ENCODE data around the gene ITGAV.

Gene ITGAV

GRCh38 chr2:186629250-186629996, 39.6 kb downstream of the ITGAV start:
- Histone ChIP-seq H3K4me3 (ENCODE audit: low read depth in 1 of 2, low read length in 1 of 2) (no peak overlapping the region), H3K4me1 (ENCODE audit: control insufficient read depth in 1 of 2, insufficient read depth in 1 of 2, low read depth in 1 of 2, low read length in 1 of 2) (no peaks in the 10 kb centered on the region), H3K27ac (no peak overlapping the region), H3K27me3 (no peaks in the 10 kb centered on the region), H3K9me3 (no peaks in the 10 kb centered on the region), H3K36me3 (no peaks in the 10 kb centered on the region)
- TF ChIP-seq CTCF (IDR thresholded peaks at IDR 0.05), result no peak

DNA sequence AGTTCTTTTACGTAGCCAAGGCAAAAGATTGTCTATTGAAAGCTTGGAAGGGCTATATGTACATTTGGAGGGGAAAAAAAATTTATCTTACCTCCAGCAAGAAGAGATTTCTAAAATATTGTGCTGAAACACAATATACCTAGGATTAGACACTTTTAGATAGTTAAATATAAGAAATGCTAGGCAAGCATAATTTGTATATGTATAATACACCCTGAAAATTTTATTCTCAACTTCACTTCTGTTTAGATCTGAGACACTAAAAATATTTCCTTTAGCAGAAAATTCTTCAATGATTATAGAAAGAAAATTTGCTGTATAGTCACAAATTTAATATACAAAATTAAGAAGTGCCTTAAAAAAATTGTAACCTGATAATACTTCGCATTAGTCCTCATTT, 42.6 kb downstream of the ITGAV start:
- H3K4me3 ChIP-seq (ENCODE audit: low read depth in 1 of 2, low read length in 1 of 2), result no peak overlapping the region
- no peak overlapping the region for H3K27ac ChIP-seq
- H3K4me1 ChIP-seq (ENCODE audit: control insufficient read depth in 1 of 2, insufficient read depth in 1 of 2, low read depth in 1 of 2, low read length in 1 of 2), result no peaks in the 10 kb centered on the region
- H3K36me3 ChIP-seq, result no peaks in the 10 kb centered on the region
- H3K9me3 ChIP-seq, result no peaks in the 10 kb centered on the region
- no peak for TF ChIP-seq CTCF (IDR thresholded peaks at IDR 0.05)
- H3K27me3 ChIP-seq, result no peaks in the 10 kb centered on the region

DNA sequence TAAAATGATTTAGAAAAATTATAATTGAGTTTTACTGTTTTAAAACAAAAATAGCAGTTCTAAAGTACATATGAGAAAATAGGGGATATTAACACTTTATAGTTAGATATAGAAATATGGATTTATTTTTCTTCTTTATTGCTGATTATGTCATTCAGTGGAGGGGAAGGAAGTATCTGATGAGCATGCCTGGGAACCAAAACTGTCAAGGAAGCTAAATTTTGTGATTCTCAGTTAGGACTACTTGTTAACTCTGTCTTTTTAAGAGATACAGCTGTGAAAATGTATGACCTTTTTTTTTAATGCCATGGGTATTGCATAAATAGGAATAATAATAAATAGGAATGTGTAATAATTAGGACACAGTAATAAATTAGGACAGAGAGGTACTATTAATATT, 44.8 kb downstream of the ITGAV start:
- no peaks in the 10 kb centered on the region for H3K27me3 ChIP-seq
- H3K27ac ChIP-seq, result no peak overlapping the region
- TF ChIP-seq CTCF (IDR thresholded peaks at IDR 0.05), result no peak

GRCh38 chr2:186636800-186637496, 47.1 kb downstream of the ITGAV start:
- Histone ChIP-seq H3K9me3 (no peaks in the 10 kb centered on the region), H3K4me3 (ENCODE audit: low read depth in 1 of 2, low read length in 1 of 2) (no peak overlapping the region), H3K27me3 (no peaks in the 10 kb centered on the region), H3K27ac (no peak overlapping the region), H3K36me3 (peaks cover 10% of the 10 kb centered on the region), H3K4me1 (ENCODE audit: control insufficient read depth in 1 of 2, insufficient read depth in 1 of 2, low read depth in 1 of 2, low read length in 1 of 2) (no peaks in the 10 kb centered on the region)
- TF ChIP-seq CTCF (IDR thresholded peaks at IDR 0.05), result no peak

More for the DNA sequence above, 44.8 kb downstream of the ITGAV start:
- H3K4me1 ChIP-seq (ENCODE audit: control insufficient read depth in 1 of 2, insufficient read depth in 1 of 2, low read depth in 1 of 2, low read length in 1 of 2), result no peaks in the 10 kb centered on the region
- H3K4me3 ChIP-seq (ENCODE audit: low read depth in 1 of 2, low read length in 1 of 2), result no peak overlapping the region
- no peaks in the 10 kb centered on the region for H3K36me3 ChIP-seq
- no peaks in the 10 kb centered on the region for H3K9me3 ChIP-seq

DNA sequence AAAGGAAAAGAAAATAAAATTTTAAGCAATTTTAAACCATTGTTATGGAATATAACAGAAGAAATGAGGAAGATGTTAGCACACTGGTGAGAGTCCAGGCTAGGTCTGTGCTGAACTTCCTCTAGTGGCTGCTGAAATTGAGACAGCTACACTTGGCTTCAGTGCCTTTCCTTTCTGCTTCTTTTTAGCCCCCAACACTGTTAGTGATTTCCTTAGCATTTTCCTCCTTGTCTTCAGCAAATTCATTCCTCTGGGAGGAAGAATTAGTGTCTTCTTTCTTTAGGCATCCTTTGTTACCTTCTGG, 47.6 kb downstream of the ITGAV start:
- Histone ChIP-seq H3K36me3 (peaks cover 10% of the 10 kb centered on the region), H3K4me3 (ENCODE audit: low read depth in 1 of 2, low read length in 1 of 2) (no peak overlapping the region), H3K4me1 (ENCODE audit: control insufficient read depth in 1 of 2, insufficient read depth in 1 of 2, low read depth in 1 of 2, low read length in 1 of 2) (no peaks in the 10 kb centered on the region), H3K27me3 (no peaks in the 10 kb centered on the region), H3K9me3 (no peaks in the 10 kb centered on the region), H3K27ac (no peak overlapping the region)
- no peak for TF ChIP-seq CTCF (IDR thresholded peaks at IDR 0.05)

All from neutrophil (primary cell).